ENCODE data around the gene NEGR1.

NEGR1 gene

GRCh38 chr1:71463144-71463543 is 819.2 kb downstream of the NEGR1 start:
- DNase-seq (ENCODE audit: low spot score), result no peak

- no peak for DNase-seq (ENCODE audit: low spot score)
Measured at GRCh38 chr1:71462247-71462646, 820.1 kb downstream of the NEGR1 start.

GRCh38 chr1:71461416-71461815 is 820.9 kb downstream of the NEGR1 start:
- no peak for DNase-seq (ENCODE audit: low spot score)

GRCh38 chr1:71448444-71448843 is 833.9 kb downstream of the NEGR1 start:
- DNase-seq (ENCODE audit: low spot score), result no peak

GRCh38 chr1:71438626-71439025 is 843.7 kb downstream of the NEGR1 start:
- DNase-seq (ENCODE audit: low spot score), result no peak

- DNase-seq (ENCODE audit: low spot score), result no peak
Measured at GRCh38 chr1:71435951-71436350, 846.4 kb downstream of the NEGR1 start.

- DNase-seq (ENCODE audit: low spot score), result no peak
Measured at GRCh38 chr1:71434240-71434639, 848.1 kb downstream of the NEGR1 start.

GRCh38 chr1:71428029-71428428 is 854.3 kb downstream of the NEGR1 start:
- no peak for DNase-seq (ENCODE audit: low spot score)

GRCh38 chr1:71427066-71427465 is 855.3 kb downstream of the NEGR1 start:
- DNase-seq (ENCODE audit: low spot score), result no peak

GRCh38 chr1:71424536-71424935 is 857.8 kb downstream of the NEGR1 start:
- no peak for DNase-seq (ENCODE audit: low spot score)

- no peak for DNase-seq (ENCODE audit: low spot score)
Measured at GRCh38 chr1:71422221-71422620, 860.1 kb downstream of the NEGR1 start.

GRCh38 chr1:71417421-71417820 is 864.9 kb downstream of the NEGR1 start:
- no peak for DNase-seq (ENCODE audit: low spot score)

- no peak for DNase-seq (ENCODE audit: low spot score)
Measured at GRCh38 chr1:71414179-71414578, 868.2 kb downstream of the NEGR1 start.

- no peak for DNase-seq (ENCODE audit: low spot score)
Measured at GRCh38 chr1:71413441-71414175, 868.7 kb downstream of the NEGR1 start.

- no peak for DNase-seq (ENCODE audit: low spot score)
Measured at GRCh38 chr1:71400050-71400449, 882.3 kb downstream of the NEGR1 start.

GRCh38 chr1:71399594-71399993 is 882.7 kb downstream of the NEGR1 start:
- DNase-seq (ENCODE audit: low spot score), result no peak

GRCh38 chr1:71393301-71393700 is 889.0 kb downstream of the NEGR1 start:
- no peak for DNase-seq (ENCODE audit: low spot score)

GRCh38 chr1:71390518-71390917 is 891.8 kb downstream of the NEGR1 start:
- DNase-seq (ENCODE audit: low spot score), result no peak

GRCh38 chr1:71377886-71378285 is 904.5 kb downstream of the NEGR1 start:
- no peak for DNase-seq (ENCODE audit: low spot score)

GRCh38 chr1:71372496-71372895 is 909.8 kb downstream of the NEGR1 start:
- DNase-seq (ENCODE audit: low spot score), result no peak

- no peak for DNase-seq (ENCODE audit: low spot score)
Measured at GRCh38 chr1:71371581-71371980, 910.8 kb downstream of the NEGR1 start.

- no peak for DNase-seq (ENCODE audit: low spot score)
Measured at GRCh38 chr1:71364236-71364635, 918.1 kb downstream of the NEGR1 start.

- no peak for DNase-seq (ENCODE audit: low spot score)
Measured at GRCh38 chr1:71362691-71363090, 919.6 kb downstream of the NEGR1 start.

GRCh38 chr1:71362076-71362475 is 920.3 kb downstream of the NEGR1 start:
- DNase-seq (ENCODE audit: low spot score), result no peak
